DOHH2 (cell line): ENCODE data around the gene MCU.

Experiments used
- H3F3A ChIP-seq: fragments of 200-600 bp; sonication (generic), shearing (Covaris generic); 2 replicates; pipeline ENCODE4 v1.6.0; 2016; ENCODE audit warnings: antibody characterized with exemption, mild to moderate bottlenecking; ENCODE audit not compliant: control insufficient read depth, insufficient read depth
- H3K27ac ChIP-seq: fragments of 200-600 bp; sonication (generic); 2 replicates; pipeline ENCODE4 v1.5.1; 2014; ENCODE audit warnings: low read depth, mild to moderate bottlenecking, low read length, moderate library complexity
- H3K27me3 ChIP-seq: fragments of 200-600 bp; sonication (generic); 2 replicates; pipeline ENCODE4 v1.6.1; 2014; ENCODE audit warnings: mild to moderate bottlenecking, low read length, mixed read lengths; ENCODE audit not compliant: control insufficient read depth
- H3K36me3 ChIP-seq: fragments of 200-600 bp; sonication (generic); 2 replicates; pipeline ENCODE4 v1.6.1; 2014; ENCODE audit warnings: mild to moderate bottlenecking, low read length, moderate library complexity, mixed read lengths; ENCODE audit not compliant: control insufficient read depth
- H3K4me1 ChIP-seq: fragments of 200-600 bp; sonication (generic); 2 replicates; pipeline ENCODE4 v1.6.1; 2014; ENCODE audit warnings: mild to moderate bottlenecking, low read length, mixed read lengths; ENCODE audit not compliant: control insufficient read depth
- H3K4me2 ChIP-seq: fragments of 200-600 bp; sonication (generic); 2 replicates; pipeline ENCODE4 v1.6.0; 2014; ENCODE audit warnings: mild to moderate bottlenecking, low read length, moderate library complexity
- H3K4me3 ChIP-seq: fragments of 200-600 bp; sonication (generic); 2 replicates; pipeline ENCODE4 v1.5.1; 2014; ENCODE audit warnings: mild to moderate bottlenecking, low read length, mixed read lengths
- H3K79me2 ChIP-seq: fragments of 200-600 bp; sonication (generic); 2 replicates; pipeline ENCODE4 v1.6.1; 2014; ENCODE audit warnings: mild to moderate bottlenecking, low read length, mixed read lengths; ENCODE audit not compliant: control insufficient read depth
- H3K9me2 ChIP-seq: fragments of 200-600 bp; sonication (generic); replicated peaks from 2 replicates; pipeline ENCODE4 v1.6.1; 2014; ENCODE audit warnings: mild to moderate bottlenecking, low read length, mixed read lengths; ENCODE audit not compliant: control insufficient read depth
- H3K9me3 ChIP-seq: fragments of 200-600 bp; sonication (generic); 2 replicates; pipeline ENCODE4 v1.6.1; 2014; ENCODE audit warnings: antibody characterized with exemption, low read length, mixed read lengths; ENCODE audit not compliant: control insufficient read depth, insufficient read depth
- H4K20me1 ChIP-seq: fragments of 200-600 bp; sonication (generic); 2 replicates; pipeline ENCODE4 v1.6.0; 2014; ENCODE audit warnings: low read depth, mild to moderate bottlenecking, antibody characterized with exemption, low read length, moderate library complexity; ENCODE audit not compliant: control insufficient read depth, insufficient read depth
- EZH2phosphoT487 ChIP-seq: fragments of 200-600 bp; sonication (generic); IDR thresholded peaks from 2 replicates; pipeline ENCODE4 v1.6.1; 2017; ENCODE audit warnings: borderline replicate concordance, mild to moderate bottlenecking, antibody characterized with exemption, low read length, moderate library complexity, mixed read lengths
- TF ChIP-seq, protein P1 (sequence below): fragments of 200-600 bp; sonication (generic); IDR thresholded peaks from one replicate; pipeline ENCODE4 v1.5.1; 2014; ENCODE audit warnings: antibody characterized with exemption, mild to moderate bottlenecking, low read depth, low read length; ENCODE audit not compliant: poor library complexity, severe bottlenecking

MCU gene

GRCh38 chr10:72728462-72728861, 36.5 kb downstream of the MCU start:
- Histone ChIP-seq H3F3A (no peaks in the 10 kb centered on the region), H3K9me2 (no peaks in the 10 kb centered on the region), H4K20me1 (no peaks in the 10 kb centered on the region), H3K36me3 (no peaks in the 10 kb centered on the region), H3K79me2 (no peaks in the 10 kb centered on the region), H3K4me2 (no peak overlapping the region), H3K9me3 (no peaks in the 10 kb centered on the region), H3K27me3 (no peaks in the 10 kb centered on the region), H3K27ac (no peak overlapping the region), H3K4me1 (no peaks in the 10 kb centered on the region), H3K4me3 (no peak overlapping the region)
- TF ChIP-seq EZH2phosphoT487: no peak
- TF ChIP-seq, protein P1, sequence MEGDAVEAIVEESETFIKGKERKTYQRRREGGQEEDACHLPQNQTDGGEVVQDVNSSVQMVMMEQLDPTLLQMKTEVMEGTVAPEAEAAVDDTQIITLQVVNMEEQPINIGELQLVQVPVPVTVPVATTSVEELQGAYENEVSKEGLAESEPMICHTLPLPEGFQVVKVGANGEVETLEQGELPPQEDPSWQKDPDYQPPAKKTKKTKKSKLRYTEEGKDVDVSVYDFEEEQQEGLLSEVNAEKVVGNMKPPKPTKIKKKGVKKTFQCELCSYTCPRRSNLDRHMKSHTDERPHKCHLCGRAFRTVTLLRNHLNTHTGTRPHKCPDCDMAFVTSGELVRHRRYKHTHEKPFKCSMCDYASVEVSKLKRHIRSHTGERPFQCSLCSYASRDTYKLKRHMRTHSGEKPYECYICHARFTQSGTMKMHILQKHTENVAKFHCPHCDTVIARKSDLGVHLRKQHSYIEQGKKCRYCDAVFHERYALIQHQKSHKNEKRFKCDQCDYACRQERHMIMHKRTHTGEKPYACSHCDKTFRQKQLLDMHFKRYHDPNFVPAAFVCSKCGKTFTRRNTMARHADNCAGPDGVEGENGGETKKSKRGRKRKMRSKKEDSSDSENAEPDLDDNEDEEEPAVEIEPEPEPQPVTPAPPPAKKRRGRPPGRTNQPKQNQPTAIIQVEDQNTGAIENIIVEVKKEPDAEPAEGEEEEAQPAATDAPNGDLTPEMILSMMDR: no peak

DNA sequence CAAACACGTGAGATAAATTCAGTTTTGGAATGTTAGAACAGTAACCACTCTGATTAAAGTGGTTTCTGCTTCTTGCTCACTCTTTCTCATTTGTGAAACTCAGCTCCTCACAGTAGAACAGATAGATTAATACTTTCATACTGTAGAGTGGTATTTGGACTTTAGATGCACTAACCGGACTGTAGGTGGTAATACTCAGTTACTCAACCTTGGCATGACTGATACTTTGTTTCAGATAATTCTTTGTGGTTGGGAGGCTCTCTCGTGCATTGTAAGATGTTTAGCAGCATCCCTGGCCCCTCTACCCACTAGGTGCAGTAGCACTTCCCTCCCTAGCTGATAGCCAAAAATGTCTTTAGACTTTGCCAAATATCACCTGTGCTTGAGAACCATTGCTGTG, 37.6 kb downstream of the MCU start:
- H3K27ac ChIP-seq: no peak overlapping the region
- no peaks in the 10 kb centered on the region for H3K79me2 ChIP-seq
- no peaks in the 10 kb centered on the region for H3K9me3 ChIP-seq
- no peaks in the 10 kb centered on the region for H3K4me1 ChIP-seq
- H3K36me3 ChIP-seq: no peaks in the 10 kb centered on the region
- no peak overlapping the region for H3K4me3 ChIP-seq
- TF ChIP-seq EZH2phosphoT487: no peak
- TF ChIP-seq, protein P1: no peak
- no peak overlapping the region for H3K4me2 ChIP-seq
- H4K20me1 ChIP-seq: no peaks in the 10 kb centered on the region
- no peaks in the 10 kb centered on the region for H3K27me3 ChIP-seq
- H3K9me2 ChIP-seq: no peaks in the 10 kb centered on the region
- H3F3A ChIP-seq: no peaks in the 10 kb centered on the region

GRCh38 chr10:72730479-72730878, 38.5 kb downstream of the MCU start:
- H3F3A ChIP-seq: no peaks in the 10 kb centered on the region
- no peaks in the 10 kb centered on the region for H3K27me3 ChIP-seq

More at GRCh38 chr10:72730479-72730878, 38.5 kb downstream of the MCU start:
- no peaks in the 10 kb centered on the region for H3K9me2 ChIP-seq
- H3K4me3 ChIP-seq: no peak overlapping the region
- no peaks in the 10 kb centered on the region for H3K36me3 ChIP-seq
- H4K20me1 ChIP-seq: 0 out of 2 replicates have a peak, but pooled peaks cover 3% of the 10 kb centered on the region
- no peaks in the 10 kb centered on the region for H3K79me2 ChIP-seq
- H3K4me1 ChIP-seq: no peaks in the 10 kb centered on the region
- no peak overlapping the region for H3K27ac ChIP-seq
- TF ChIP-seq EZH2phosphoT487: no peak
- TF ChIP-seq, protein P1: no peak
- H3K4me2 ChIP-seq: no peak overlapping the region
- no peaks in the 10 kb centered on the region for H3K9me3 ChIP-seq
